Psoas muscle (tissue), 8 donors: Measurements from ENCODE around the gene SOS1. TPM values are rescaled to one million over a fixed set of nuclear protein-coding genes. Genes with fewer than 3 reads are reported as not detected.

ENCODE experiments used
- ATAC-seq, 4 donors: fragments of 200-7000 bp; cut with Tn5 transposase; one replicate each; pipeline ENCODE4 v1.9.1; 2020; ENCODE audit warnings: moderate library complexity in 3 of 4, mild to moderate bottlenecking in 2 of 4
- DNase-seq, 2 donors: peaks; one replicate each; pipeline ENCODE4 v3.0.0-alpha.2; 2020
- H3K27ac ChIP-seq: fragments of 200-600 bp; one replicate; pipeline ENCODE4 v1.8.0; 2022
- H3K27me3 ChIP-seq, 3 donors: fragments of 200-600 bp in 1 of 3; one replicate each; pipeline versions ENCODE4 v1.6.1 to v1.8.0; 2013 to 2022; ENCODE audit warnings: low read length in 2 of 3, mild to moderate bottlenecking in 2 of 3, moderate library complexity in 1 of 3; ENCODE audit not compliant: insufficient read depth in 3 of 3
- H3K36me3 ChIP-seq, 2 donors: fragments of 200-600 bp in 1 of 2; one replicate each; pipeline versions ENCODE4 v1.6.1 to v1.8.0; 2013 to 2022; ENCODE audit warnings: low read depth in 1 of 2, mild to moderate bottlenecking in 1 of 2, moderate library complexity in 1 of 2; ENCODE audit not compliant: insufficient read depth in 1 of 2
- H3K4me1 ChIP-seq: fragments of 200-600 bp; one replicate; pipeline ENCODE4 v1.8.0; 2022
- H3K4me3 ChIP-seq: fragments of 200-600 bp; one replicate; pipeline ENCODE4 v1.8.0; 2022; ENCODE audit warnings: mild to moderate bottlenecking
- H3K9me3 ChIP-seq: fragments of 200-600 bp; one replicate; pipeline ENCODE4 v1.8.0; 2022
- whole genome bisulfite sequencing, 3 donors: extraction: QIAGEN DNeasy Blood & Tissue Kit; methylation state at CpG; one replicate each; pipeline versions ENCODE4 v1.1.6 to v1.1.7; 2013; 5-methylcytosine and 5-hydroxymethylcytosine counted together
- intact Hi-C, 2 donors: fragments of 100-400 bp; cut with DNase I; formaldehyde crosslinking; loops; one replicate each; pipeline versions ENCODE4 v1.11.0 to v1.14.2; 2022
- polyA plus RNA-seq, 3 donors: library from polyadenylated mRNA; stranded (reverse); fragments of 200-250 nt; gene quantifications; one replicate each; pipeline ENCODE4 v1.2.3, GENCODE V29; 2013
- total RNA-seq, 4 donors: library from RNA; stranded (reverse); fragmentation: NEBNext Ultra II Directional in 2 of 4; extraction: Animal tissue kit (Norgen Biotek cat#: 25700) in 2 of 4; gene quantifications; one replicate each; pipeline versions ENCODE4 v1.2.1 to v1.2.4, GENCODE V29; 2021 to 2023
- TF ChIP-seq, protein P1 (sequence below): fragments of 200-600 bp; IDR thresholded peaks from one replicate; pipeline ENCODE4 v1.8.0; 2022; ENCODE audit warnings: antibody characterized with exemption
- donor health status: healthy with polysubstance abuse.
- donor health status: DM: no; HTN: no; CAD: no; lungs with moderate emphysema.
- donor health status: Bipolar disorder and iron deficiency.
- donor health status: healthy.
- donor health status: DM: yes; HTN: yes; CAD: no.
- donor health status: DM: no; HTN: no; CAD: no.
- donor health status: DM: no; HTN: no; CAD: no.
- donor health status: DM: yes; HTN: yes; CAD: no.

SOS1 gene
- total and polyA plus RNA-seq, 7 donors = 4.9 to 35.7 (median 25.4) TPM

DNA sequence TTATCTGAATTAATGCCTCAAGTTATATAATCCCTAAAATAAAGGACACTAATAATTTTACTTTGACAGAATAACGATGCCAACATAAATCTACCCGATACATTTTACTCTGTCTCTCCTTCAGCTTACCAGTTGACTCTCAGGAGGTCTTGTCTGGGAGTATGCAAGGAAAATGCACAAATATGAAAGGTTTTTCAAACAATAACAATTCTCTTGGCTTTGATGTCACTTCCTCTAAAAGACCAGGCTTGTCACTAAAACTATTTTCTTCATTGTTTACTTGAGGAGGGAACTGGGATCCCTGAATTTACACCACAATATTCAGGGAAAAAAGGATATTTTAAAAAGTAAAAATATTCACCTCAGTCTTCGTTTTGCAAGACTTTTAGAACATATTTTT, 97.2 kb downstream of the SOS1 start:
- intact Hi-C loops = no loop called here
- Histone ChIP-seq H3K27me3 (no peaks in the 10 kb centered on the region), H3K4me1 (no peaks in the 10 kb centered on the region), H3K36me3 (peaks cover 0 to 37% of the 10 kb centered on the region in 2 donors), H3K4me3 (no peak overlapping the region), H3K27ac (peak overlapping the region; percentile 19), H3K9me3 (no peaks in the 10 kb centered on the region)
- 55 to 63% (median 60%) methylated on average over 3 of the region's 3 CpGs for WGBS, 3 donors
- no peak for DNase-seq
- ATAC-seq = no peak
- TF ChIP-seq, protein P1, sequence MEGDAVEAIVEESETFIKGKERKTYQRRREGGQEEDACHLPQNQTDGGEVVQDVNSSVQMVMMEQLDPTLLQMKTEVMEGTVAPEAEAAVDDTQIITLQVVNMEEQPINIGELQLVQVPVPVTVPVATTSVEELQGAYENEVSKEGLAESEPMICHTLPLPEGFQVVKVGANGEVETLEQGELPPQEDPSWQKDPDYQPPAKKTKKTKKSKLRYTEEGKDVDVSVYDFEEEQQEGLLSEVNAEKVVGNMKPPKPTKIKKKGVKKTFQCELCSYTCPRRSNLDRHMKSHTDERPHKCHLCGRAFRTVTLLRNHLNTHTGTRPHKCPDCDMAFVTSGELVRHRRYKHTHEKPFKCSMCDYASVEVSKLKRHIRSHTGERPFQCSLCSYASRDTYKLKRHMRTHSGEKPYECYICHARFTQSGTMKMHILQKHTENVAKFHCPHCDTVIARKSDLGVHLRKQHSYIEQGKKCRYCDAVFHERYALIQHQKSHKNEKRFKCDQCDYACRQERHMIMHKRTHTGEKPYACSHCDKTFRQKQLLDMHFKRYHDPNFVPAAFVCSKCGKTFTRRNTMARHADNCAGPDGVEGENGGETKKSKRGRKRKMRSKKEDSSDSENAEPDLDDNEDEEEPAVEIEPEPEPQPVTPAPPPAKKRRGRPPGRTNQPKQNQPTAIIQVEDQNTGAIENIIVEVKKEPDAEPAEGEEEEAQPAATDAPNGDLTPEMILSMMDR = no peak

DNA sequence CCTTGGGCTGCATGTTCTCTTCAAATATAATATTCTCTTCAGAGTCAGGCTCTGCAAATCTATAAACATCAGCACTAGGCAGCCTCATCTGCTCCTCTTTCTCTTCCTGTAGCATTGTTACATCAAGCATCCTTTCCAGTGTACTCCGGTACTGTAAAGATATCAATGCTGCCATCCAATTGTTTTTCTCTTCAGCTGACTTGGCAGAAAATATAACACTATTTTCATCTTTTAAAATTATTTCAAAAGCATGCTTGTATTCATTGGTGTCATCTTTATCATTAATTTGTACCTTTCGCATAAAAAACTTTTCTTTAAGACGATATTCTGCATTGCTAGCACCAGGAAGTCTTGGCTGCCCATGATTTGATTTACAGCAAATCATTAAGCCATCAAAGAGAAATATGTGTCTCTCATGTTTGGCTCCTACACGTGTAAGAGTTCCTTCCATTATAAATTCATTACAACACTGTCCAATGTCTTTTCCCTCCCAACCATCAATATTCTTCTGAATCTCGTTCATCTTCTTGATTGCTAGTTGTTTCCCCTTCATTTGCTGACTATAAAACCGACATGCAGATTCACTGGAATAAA, 98.1 kb downstream of the SOS1 start:
- no peak for ATAC-seq

DNA sequence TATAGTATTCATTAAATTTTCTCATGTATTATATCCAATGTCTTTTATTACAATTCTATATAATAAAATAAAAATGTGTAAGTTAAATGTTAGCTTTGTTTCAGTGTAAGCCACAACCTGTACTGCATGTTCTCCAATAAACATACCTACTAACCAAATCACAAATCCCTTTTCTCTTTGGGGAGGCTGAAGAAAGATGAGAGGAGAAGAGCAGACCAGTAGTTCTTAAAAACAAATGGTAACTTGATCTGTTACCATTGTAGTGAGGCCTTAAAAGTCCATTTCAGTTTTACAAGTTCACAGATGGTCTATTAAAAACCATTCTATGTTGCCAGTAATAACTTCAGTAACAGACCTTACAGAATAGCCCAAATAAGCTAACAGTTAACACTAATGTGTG, 100.5 kb downstream of the SOS1 start:
- no peak for DNase-seq
- ATAC-seq = no peak
- no peaks in the 10 kb centered on the region for H3K27me3 ChIP-seq
- no peak overlapping the region for H3K4me3 ChIP-seq
- TF ChIP-seq, protein P1 = no peak
- no peaks in the 10 kb centered on the region for H3K9me3 ChIP-seq
- H3K4me1 ChIP-seq = peaks cover 6% of the 10 kb centered on the region
- intact Hi-C loops = no loop called here
- no peak overlapping the region for H3K27ac ChIP-seq
- H3K36me3 ChIP-seq = peaks cover 0 to 19% of the 10 kb centered on the region in 2 donors

More for the DNA sequence above, 98.1 kb downstream of the SOS1 start:
- WGBS, 3 donors = 63 to 67% (median 64%) methylated on average over 6 of the region's 6 CpGs
- DNase-seq = no peak
- H3K27ac ChIP-seq = no peak overlapping the region
- H3K36me3 ChIP-seq = peaks cover 0 to 28% of the 10 kb centered on the region in 2 donors
- intact Hi-C loops = no loop called here
- H3K27me3 ChIP-seq = no peaks in the 10 kb centered on the region
- TF ChIP-seq, protein P1 = no peak
- H3K9me3 ChIP-seq = no peaks in the 10 kb centered on the region
- H3K4me3 ChIP-seq = no peak overlapping the region
- no peaks in the 10 kb centered on the region for H3K4me1 ChIP-seq

DNA sequence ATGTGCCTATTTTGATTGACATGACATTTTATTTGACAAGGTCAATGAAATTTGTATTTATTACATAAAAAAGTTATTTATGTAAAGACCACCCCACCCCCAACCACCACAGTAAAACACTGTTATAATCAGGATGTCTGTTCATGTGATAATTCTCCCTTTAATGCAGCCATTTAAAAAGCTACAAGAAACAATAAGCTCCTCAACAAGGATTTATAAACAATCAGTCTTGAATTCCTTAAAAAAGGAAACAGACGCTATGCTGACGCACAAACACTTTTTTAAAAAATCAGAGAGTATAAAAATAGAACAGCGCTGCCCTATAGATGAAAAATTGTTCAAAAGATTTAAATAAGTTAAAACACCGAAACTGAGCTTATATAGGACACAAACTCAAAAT, 102.2 kb downstream of the SOS1 start:
- peaks cover 0 to 25% of the 10 kb centered on the region in 2 donors for H3K36me3 ChIP-seq
- intact Hi-C loops = no loop called here
- H3K27ac ChIP-seq = no peak overlapping the region
- no peaks in the 10 kb centered on the region for H3K9me3 ChIP-seq
- H3K27me3 ChIP-seq = no peaks in the 10 kb centered on the region
- ATAC-seq (no peak), DNase-seq (no peak)
- peaks cover 6% of the 10 kb centered on the region for H3K4me1 ChIP-seq
- no peak overlapping the region for H3K4me3 ChIP-seq
- WGBS, 3 donors = 84 to 88% (median 87%) methylated on average over 4 of the region's 4 CpGs
- TF ChIP-seq, protein P1 = no peak

DNA sequence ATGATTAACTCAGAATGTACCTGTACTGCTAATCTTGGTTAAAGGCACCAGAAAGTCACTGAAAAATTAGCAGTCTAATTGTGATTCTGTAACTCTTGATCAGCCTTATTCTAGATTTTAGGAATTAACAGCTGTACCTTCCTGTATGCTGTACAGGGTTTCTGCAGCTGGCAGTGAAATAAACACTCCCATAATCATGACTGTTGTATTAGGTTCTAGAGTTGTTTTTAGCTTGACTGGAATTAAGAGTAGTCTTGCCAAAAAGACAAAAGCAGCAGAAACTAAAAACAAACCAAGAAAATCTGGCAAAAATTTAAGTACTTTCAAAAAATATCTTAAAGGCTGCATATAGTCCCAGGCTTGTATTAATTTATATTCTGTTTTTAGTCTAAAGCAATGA, 103.5 kb downstream of the SOS1 start:
- Histone ChIP-seq H3K36me3 (peaks cover 0 to 25% of the 10 kb centered on the region in 2 donors), H3K9me3 (no peaks in the 10 kb centered on the region), H3K4me1 (peaks cover 6% of the 10 kb centered on the region), H3K27ac (no peak overlapping the region), H3K27me3 (no peaks in the 10 kb centered on the region), H3K4me3 (no peak overlapping the region)
- TF ChIP-seq, protein P1 = no peak
- no peak for DNase-seq
- peak in 2 of 4 donors; percentile 51 to 57 for ATAC-seq
- intact Hi-C loops = no loop called here
